Measurements from ENCODE around the gene ST3GAL5.

GRCh38 chr2:85864654-85865053 is 24.1 kb downstream of the ST3GAL5 start:
- no peak for TF ChIP-seq POLR2A (IDR thresholded peaks at IDR 0.05)
- no peak for TF ChIP-seq CTCF (IDR thresholded peaks at IDR 0.05)
- TF ChIP-seq POLR2AphosphoS5 (IDR thresholded peaks at IDR 0.05): no peak

Data from prostate gland (tissue), 2 donors.